Stimulated activated naive CD8-positive, alpha-beta T cell treated with anti-CD3 and anti-CD28 coated beads, Interleukin-15, Interleukin-2, amounts not matched to agents 100 ng/mL and 50 ng/mL, for 24 hours (primary cell): ENCODE data around the gene CENPP.
"Not testable (repeated sequence)": the region's sequence is repeated elsewhere in the genome, so short reads cannot be mapped to it uniquely, and the experiment has no call there.

Source experiments
- H3K27ac Mint-ChIP-seq: one replicate; pipeline ENCODE4 v1.8.0; 2021; ENCODE audit warnings: mild to moderate bottlenecking, mixed read lengths
- H3K27me3 Mint-ChIP-seq: one replicate; pipeline ENCODE4 v1.8.0; 2021; ENCODE audit warnings: mixed read lengths
- H3K36me3 Mint-ChIP-seq: one replicate; pipeline ENCODE4 v1.8.0; 2021; ENCODE audit warnings: low read depth, mixed read lengths
- H3K4me1 Mint-ChIP-seq: one replicate; pipeline ENCODE4 v1.8.0; 2021; ENCODE audit warnings: low read depth, mixed read lengths
- H3K4me3 Mint-ChIP-seq: one replicate; pipeline ENCODE4 v1.8.0; 2021; ENCODE audit warnings: mild to moderate bottlenecking, mixed read lengths
- H3K9me3 Mint-ChIP-seq: one replicate; pipeline ENCODE4 v1.8.0; 2021; ENCODE audit warnings: mixed read lengths

CENPP gene

GRCh38 chr9:92408747-92409478, 83.2 kb downstream of the CENPP start:
- H3K27ac Mint-ChIP-seq, result no peak overlapping the region
- no peak overlapping the region for H3K4me3 Mint-ChIP-seq
- no peaks in the 10 kb centered on the region for H3K27me3 Mint-ChIP-seq
- H3K36me3 Mint-ChIP-seq, result peaks cover 12% of the 10 kb centered on the region
- no peaks in the 10 kb centered on the region for H3K9me3 Mint-ChIP-seq
- peaks cover 26% of the 10 kb centered on the region for H3K4me1 Mint-ChIP-seq

GRCh38 chr9:92411157-92411556, 85.4 kb downstream of the CENPP start:
- H3K27me3 Mint-ChIP-seq, H3K27ac Mint-ChIP-seq, H3K4me3 Mint-ChIP-seq, H3K9me3 Mint-ChIP-seq: not testable (repeated sequence)
- Mint-ChIP-seq H3K4me1 (peaks cover 16% of the 10 kb centered on the region), H3K36me3 (peaks cover 12% of the 10 kb centered on the region)

- peaks cover 4% of the 10 kb centered on the region for H3K36me3 Mint-ChIP-seq
- H3K4me1 Mint-ChIP-seq, result peaks cover 4% of the 10 kb centered on the region
- H3K27ac Mint-ChIP-seq, result no peak overlapping the region
- no peak overlapping the region for H3K4me3 Mint-ChIP-seq
- H3K27me3 Mint-ChIP-seq, result no peaks in the 10 kb centered on the region
- H3K9me3 Mint-ChIP-seq, result no peaks in the 10 kb centered on the region
These were observed 88.8 kb downstream of the CENPP start for GRCh38 chr9:92414566-92414965.

GRCh38 chr9:92422611-92423338, 97.0 kb downstream of the CENPP start:
- H3K4me3 Mint-ChIP-seq, result no peak overlapping the region
- H3K4me1 Mint-ChIP-seq, result no peaks in the 10 kb centered on the region
- H3K36me3 Mint-ChIP-seq, result peaks cover 14% of the 10 kb centered on the region
- no peaks in the 10 kb centered on the region for H3K9me3 Mint-ChIP-seq
- H3K27ac Mint-ChIP-seq, result no peak overlapping the region
- H3K27me3 Mint-ChIP-seq, result no peaks in the 10 kb centered on the region

- Mint-ChIP-seq H3K36me3 (peaks cover 14% of the 10 kb centered on the region), H3K9me3 (no peaks in the 10 kb centered on the region), H3K4me1 (no peaks in the 10 kb centered on the region), H3K27me3 (no peaks in the 10 kb centered on the region), H3K4me3 (no peak overlapping the region), H3K27ac (no peak overlapping the region)
These were observed 97.9 kb downstream of the CENPP start for GRCh38 chr9:92423612-92424011.

- H3K36me3 Mint-ChIP-seq, result peaks cover 14% of the 10 kb centered on the region
- no peak within 1 kb of the TSS for H3K4me3 Mint-ChIP-seq
- H3K27me3 Mint-ChIP-seq, result no peaks in the 10 kb centered on the region
- H3K4me1 Mint-ChIP-seq, result no peaks in the 10 kb centered on the region
- H3K9me3 Mint-ChIP-seq, result no peaks in the 10 kb centered on the region
- H3K27ac Mint-ChIP-seq, result no peak within 1 kb of the TSS
These were observed 98.6 kb downstream of the CENPP start, which contains the start of gene OMD for GRCh38 chr9:92424340-92424739. Gene OMD, minus strand, starts transcription at chr9:92424471. Its CDS starts 6,913 bp downstream, at chr9:92417558.

- Mint-ChIP-seq H3K27me3 (no peaks in the 10 kb centered on the region), H3K4me3 (no peak overlapping the region), H3K27ac (no peak overlapping the region), H3K9me3 (no peaks in the 10 kb centered on the region), H3K36me3 (peaks cover 14% of the 10 kb centered on the region), H3K4me1 (no peaks in the 10 kb centered on the region)
These were observed 99.7 kb downstream of the CENPP start for GRCh38 chr9:92425474-92425873.

GRCh38 chr9:92426501-92427145, 100.9 kb downstream of the CENPP start:
- H3K27ac Mint-ChIP-seq, result no peak overlapping the region
- no peaks in the 10 kb centered on the region for H3K27me3 Mint-ChIP-seq
- no peaks in the 10 kb centered on the region for H3K9me3 Mint-ChIP-seq
- no peaks in the 10 kb centered on the region for H3K4me1 Mint-ChIP-seq
- no peak overlapping the region for H3K4me3 Mint-ChIP-seq
- peaks cover 6% of the 10 kb centered on the region for H3K36me3 Mint-ChIP-seq

GRCh38 chr9:92429836-92430235, 104.1 kb downstream of the CENPP start:
- Mint-ChIP-seq H3K4me3 (no peak overlapping the region), H3K4me1 (no peaks in the 10 kb centered on the region), H3K27me3 (no peaks in the 10 kb centered on the region), H3K36me3 (peaks cover 5% of the 10 kb centered on the region), H3K9me3 (no peaks in the 10 kb centered on the region), H3K27ac (no peak overlapping the region)

GRCh38 chr9:92432350-92432749, 106.6 kb downstream of the CENPP start:
- no peaks in the 10 kb centered on the region for H3K4me1 Mint-ChIP-seq
- H3K9me3 Mint-ChIP-seq, result no peaks in the 10 kb centered on the region
- H3K4me3 Mint-ChIP-seq, result no peak overlapping the region
- no peaks in the 10 kb centered on the region for H3K27me3 Mint-ChIP-seq
- no peak overlapping the region for H3K27ac Mint-ChIP-seq
- H3K36me3 Mint-ChIP-seq, result peaks cover 5% of the 10 kb centered on the region

- H3K27me3 Mint-ChIP-seq, result no peaks in the 10 kb centered on the region
- H3K9me3 Mint-ChIP-seq, result no peaks in the 10 kb centered on the region
- H3K36me3 Mint-ChIP-seq, result peaks cover 5% of the 10 kb centered on the region
- no peaks in the 10 kb centered on the region for H3K4me1 Mint-ChIP-seq
- H3K4me3 Mint-ChIP-seq, result no peak overlapping the region
- H3K27ac Mint-ChIP-seq, result no peak overlapping the region
These were observed 107.3 kb downstream of the CENPP start for GRCh38 chr9:92432972-92433548.

GRCh38 chr9:92435263-92435662, 109.5 kb downstream of the CENPP start:
- no peaks in the 10 kb centered on the region for H3K27me3 Mint-ChIP-seq
- H3K36me3 Mint-ChIP-seq, result peaks cover 5% of the 10 kb centered on the region
- H3K4me3 Mint-ChIP-seq, result no peak overlapping the region
- H3K27ac Mint-ChIP-seq, result no peak overlapping the region
- H3K9me3 Mint-ChIP-seq, result no peaks in the 10 kb centered on the region
- peaks cover under 1% of the 10 kb centered on the region for H3K4me1 Mint-ChIP-seq

GRCh38 chr9:92438900-92439526, 113.3 kb downstream of the CENPP start:
- peaks cover 4% of the 10 kb centered on the region for H3K36me3 Mint-ChIP-seq
- H3K27ac Mint-ChIP-seq, result no peak overlapping the region
- H3K4me1 Mint-ChIP-seq, result peaks cover 4% of the 10 kb centered on the region
- no peak overlapping the region for H3K4me3 Mint-ChIP-seq
- no peaks in the 10 kb centered on the region for H3K27me3 Mint-ChIP-seq
- no peaks in the 10 kb centered on the region for H3K9me3 Mint-ChIP-seq

- peak overlapping the region; percentile 37 for H3K4me3 Mint-ChIP-seq
- H3K27me3 Mint-ChIP-seq, result no peaks in the 10 kb centered on the region
- H3K27ac Mint-ChIP-seq, result peak overlapping the region; percentile 21
- H3K36me3 Mint-ChIP-seq, result peaks cover 4% of the 10 kb centered on the region
- H3K4me1 Mint-ChIP-seq, result peaks cover 4% of the 10 kb centered on the region
- H3K9me3 Mint-ChIP-seq, result no peaks in the 10 kb centered on the region
These were observed 114.4 kb downstream of the CENPP start for GRCh38 chr9:92439921-92440750.
